Mesendoderm (in vitro differentiated cells): ENCODE data around the gene WNT8B.

Experiments
- DNase-seq: peaks from one replicate; pipeline ENCODE4 v3.0.0; 2013
- H2AK5ac ChIP-seq: 2 replicates; pipeline ENCODE4 v1.6.1; 2013; ENCODE audit warnings: low read length, inconsistent platforms
- H2BK120ac ChIP-seq: 2 replicates; pipeline ENCODE4 v1.6.1; 2013; ENCODE audit warnings: low read depth, mild to moderate bottlenecking, low read length, moderate library complexity, mixed read lengths
- H2BK15ac ChIP-seq: replicated peaks from 2 replicates; pipeline ENCODE4 v1.6.1; 2013; ENCODE audit warnings: low read depth, mild to moderate bottlenecking, moderate library complexity
- H2BK5ac ChIP-seq: 2 replicates; pipeline ENCODE4 v1.6.1; 2013; ENCODE audit warnings: low read length, inconsistent platforms
- H3K18ac ChIP-seq: 2 replicates; pipeline ENCODE4 v1.6.1; 2013; ENCODE audit warnings: mild to moderate bottlenecking, low read length, mixed read lengths
- H3K23ac ChIP-seq: one replicate; pipeline ENCODE4 v1.6.1; 2013; ENCODE audit warnings: low read length
- H3K27ac ChIP-seq: 2 replicates; pipeline ENCODE4 v1.5.1; 2013; ENCODE audit warnings: low read depth, mild to moderate bottlenecking, inconsistent platforms, low read length, moderate library complexity
- H3K27me3 ChIP-seq: 2 replicates; pipeline ENCODE4 v1.6.1; 2013; ENCODE audit warnings: low read length, control low read depth, mild to moderate bottlenecking, inconsistent platforms; ENCODE audit not compliant: insufficient read depth, poor library complexity
- H3K36me3 ChIP-seq: 2 replicates; pipeline ENCODE4 v1.6.1; 2013; ENCODE audit warnings: low read length, inconsistent platforms; ENCODE audit not compliant: control insufficient read depth, insufficient read depth
- H3K4ac ChIP-seq: one replicate; pipeline ENCODE4 v1.6.1; 2013; ENCODE audit warnings: low read depth, mild to moderate bottlenecking, low read length, moderate library complexity
- H3K4me1 ChIP-seq: 2 replicates; pipeline ENCODE4 v1.6.1; 2013; ENCODE audit warnings: low read depth, low read length, inconsistent platforms; ENCODE audit not compliant: control insufficient read depth
- H3K4me2 ChIP-seq: 2 replicates; pipeline ENCODE4 v1.6.1; 2013; ENCODE audit warnings: low read length
- H3K4me3 ChIP-seq: 2 replicates; pipeline ENCODE4 v1.5.1; 2013; ENCODE audit warnings: mild to moderate bottlenecking, low read length
- H3K56ac ChIP-seq: one replicate; pipeline ENCODE4 v1.6.1; 2013; ENCODE audit warnings: low read length
- H3K79me1 ChIP-seq: 2 replicates; pipeline ENCODE4 v1.6.1; 2013; ENCODE audit warnings: low read length, inconsistent platforms
- H3K79me2 ChIP-seq: 2 replicates; pipeline ENCODE4 v1.6.1; 2013; ENCODE audit warnings: mild to moderate bottlenecking, low read length; ENCODE audit not compliant: control insufficient read depth, insufficient read depth
- H3K9ac ChIP-seq: 2 replicates; pipeline ENCODE4 v1.6.1; 2013; ENCODE audit warnings: low read length, inconsistent platforms
- H4K5ac ChIP-seq: one replicate; pipeline ENCODE4 v1.6.1; 2013; ENCODE audit warnings: low read length
- H4K8ac ChIP-seq: one replicate; pipeline ENCODE4 v1.6.1; 2013; ENCODE audit warnings: low read depth, mild to moderate bottlenecking, control low read depth, low read length, moderate library complexity
- WGBS: extraction: QIAGEN DNeasy Blood & Tissue Kit; methylation state at CpG from one replicate; pipeline ENCODE4 v1.1.7; 2013; ENCODE audit warnings: low lambda C conversion rate, missing lambda C conversion rate; ENCODE audit not compliant: insufficient coverage; ENCODE audit errors: extremely low coverage; 5-methylcytosine and 5-hydroxymethylcytosine counted together

Gene WNT8B

DNA sequence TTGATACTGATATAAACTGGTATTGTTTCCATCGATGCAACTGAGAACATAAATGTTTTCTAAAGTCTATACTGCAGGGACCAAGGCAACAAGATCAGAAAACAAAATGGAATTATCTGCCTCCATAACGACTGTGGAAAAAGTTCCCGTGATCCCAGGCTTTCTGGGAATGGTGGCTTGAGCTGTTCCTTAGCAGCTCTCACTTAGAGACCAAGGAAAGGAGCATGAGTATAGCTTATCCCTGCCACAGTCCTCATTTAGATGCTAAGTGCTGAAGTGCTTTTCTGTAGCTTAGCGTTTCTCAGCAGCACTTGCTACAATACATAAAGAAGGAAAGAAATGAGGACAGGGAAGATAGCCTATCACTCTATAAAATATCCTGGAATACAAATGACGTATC, 5.5 kb downstream of the WNT8B start:
- H3K4ac ChIP-seq, result no peak overlapping the region
- no peak overlapping the region for H2BK120ac ChIP-seq
- no peak overlapping the region for H3K18ac ChIP-seq
- no peak for DNase-seq
- H2BK5ac ChIP-seq, result no peak overlapping the region
- H3K56ac ChIP-seq, result no peak overlapping the region
- no peak overlapping the region for H3K4me2 ChIP-seq
- no peaks in the 10 kb centered on the region for H3K79me2 ChIP-seq
- peaks cover 2% of the 10 kb centered on the region for H3K27me3 ChIP-seq
- H3K27ac ChIP-seq, result no peak overlapping the region
- H2BK15ac ChIP-seq, result no peak overlapping the region
- H3K4me1 ChIP-seq, result no peaks in the 10 kb centered on the region
- H3K9ac ChIP-seq, result no peak overlapping the region
- no peak overlapping the region for H4K8ac ChIP-seq
- no peaks in the 10 kb centered on the region for H3K36me3 ChIP-seq
- no peaks in the 10 kb centered on the region for H3K79me1 ChIP-seq
- H4K5ac ChIP-seq, result no peak overlapping the region
- no CpG with 5 or more reads among the region's 5 CpGs for WGBS
- no peak overlapping the region for H2AK5ac ChIP-seq
- H3K23ac ChIP-seq, result no peak overlapping the region
- H3K4me3 ChIP-seq, result no peak overlapping the region

DNA sequence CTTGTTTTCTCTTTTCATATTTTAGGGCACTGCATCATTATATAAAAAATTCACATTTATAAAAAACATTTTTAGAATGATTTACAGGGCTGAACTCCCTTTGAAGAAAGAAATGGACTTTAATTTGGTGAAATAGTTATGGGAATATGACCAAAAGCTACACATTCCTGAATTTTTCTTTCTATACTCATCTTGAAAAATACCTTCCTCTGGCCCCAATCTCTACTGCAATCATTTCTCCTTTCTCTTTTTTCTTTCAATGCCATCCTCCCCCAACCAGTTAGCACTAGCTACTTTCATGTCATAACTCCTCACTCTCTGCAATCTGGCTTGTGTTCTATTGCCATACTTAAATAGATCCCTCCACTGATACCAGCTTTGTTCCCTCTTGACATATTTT, 6.2 kb downstream of the WNT8B start:
- H4K5ac ChIP-seq, result no peak overlapping the region
- no peaks in the 10 kb centered on the region for H3K79me1 ChIP-seq
- H3K4me2 ChIP-seq, result no peak overlapping the region
- H3K23ac ChIP-seq, result no peak overlapping the region
- peaks cover 2% of the 10 kb centered on the region for H3K27me3 ChIP-seq
- no peaks in the 10 kb centered on the region for H3K79me2 ChIP-seq
- H3K4me3 ChIP-seq, result no peak overlapping the region
- no peak overlapping the region for H3K9ac ChIP-seq
- no peak overlapping the region for H3K4ac ChIP-seq
- no peak overlapping the region for H4K8ac ChIP-seq
- H3K27ac ChIP-seq, result no peak overlapping the region
- no peak overlapping the region for H2AK5ac ChIP-seq
- H2BK5ac ChIP-seq, result no peak overlapping the region
- no peak overlapping the region for H2BK120ac ChIP-seq
- no peak overlapping the region for H3K18ac ChIP-seq
- no peaks in the 10 kb centered on the region for H3K36me3 ChIP-seq
- no peak for DNase-seq
- no peak overlapping the region for H3K56ac ChIP-seq
- no peaks in the 10 kb centered on the region for H3K4me1 ChIP-seq
- H2BK15ac ChIP-seq, result no peak overlapping the region

DNA sequence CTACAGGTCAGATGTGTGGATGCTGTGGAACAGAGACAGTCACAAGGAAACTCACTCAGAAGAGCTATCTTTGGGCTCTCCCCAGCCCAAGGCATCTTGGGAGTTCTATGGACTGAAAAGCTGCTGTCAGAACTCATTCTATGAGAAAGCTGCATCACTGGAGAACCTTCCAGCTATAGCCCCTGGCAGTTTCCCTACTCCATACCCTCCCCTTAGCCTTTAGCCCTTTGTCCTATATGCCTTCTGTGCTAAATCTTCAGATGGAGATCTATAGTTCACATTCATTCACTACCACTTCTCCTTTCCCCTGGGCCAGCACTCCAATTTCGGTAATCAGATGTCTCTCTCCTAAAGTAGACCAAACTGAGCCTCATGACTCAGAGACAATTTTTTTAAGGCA, 6.9 kb downstream of the WNT8B start:
- H3K79me1 ChIP-seq, result no peaks in the 10 kb centered on the region
- no peak overlapping the region for H2BK15ac ChIP-seq
- no peak overlapping the region for H3K4ac ChIP-seq
- H2BK5ac ChIP-seq, result no peak overlapping the region
- H3K4me2 ChIP-seq, result no peak overlapping the region
- H3K18ac ChIP-seq, result no peak overlapping the region
- H3K27ac ChIP-seq, result no peak overlapping the region
- DNase-seq, result no peak
- H3K23ac ChIP-seq, result no peak overlapping the region
- no peak overlapping the region for H3K56ac ChIP-seq
- H3K9ac ChIP-seq, result no peak overlapping the region
- no peak overlapping the region for H2BK120ac ChIP-seq
- no CpG with 5 or more reads among the region's 1 CpG for WGBS
- H4K8ac ChIP-seq, result no peak overlapping the region
- no peaks in the 10 kb centered on the region for H3K36me3 ChIP-seq
- no peaks in the 10 kb centered on the region for H3K4me1 ChIP-seq
- H3K27me3 ChIP-seq, result peaks cover 2% of the 10 kb centered on the region
- H3K79me2 ChIP-seq, result no peaks in the 10 kb centered on the region
- no peak overlapping the region for H2AK5ac ChIP-seq
- no peak overlapping the region for H3K4me3 ChIP-seq
- H4K5ac ChIP-seq, result no peak overlapping the region

DNA sequence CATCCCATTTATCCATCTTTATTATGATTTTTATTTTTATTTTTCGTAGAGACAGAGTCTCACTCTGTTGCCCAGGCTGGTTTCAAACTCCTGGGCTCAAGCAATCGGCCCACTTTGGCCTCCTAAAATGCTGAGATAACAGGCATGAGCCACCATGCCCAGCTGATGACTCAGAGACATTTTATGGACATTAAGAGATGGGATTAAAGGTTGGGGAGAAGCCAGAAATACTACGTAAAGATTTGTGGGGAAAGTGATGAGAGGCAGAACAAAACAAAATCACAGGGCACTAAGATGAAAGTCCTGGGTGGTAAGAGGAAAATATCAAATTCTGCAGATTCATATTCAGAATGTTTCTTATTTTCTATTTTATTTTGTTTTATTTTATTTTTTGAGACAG, 7.6 kb downstream of the WNT8B start:
- H3K4ac ChIP-seq, result no peak overlapping the region
- peaks cover 2% of the 10 kb centered on the region for H3K27me3 ChIP-seq
- no peak overlapping the region for H3K23ac ChIP-seq
- no peak overlapping the region for H4K5ac ChIP-seq
- H3K27ac ChIP-seq, result no peak overlapping the region
- H3K4me2 ChIP-seq, result no peak overlapping the region
- no peak for DNase-seq
- H3K79me1 ChIP-seq, result no peaks in the 10 kb centered on the region
- H3K9ac ChIP-seq, result no peak overlapping the region
- no peak overlapping the region for H3K56ac ChIP-seq
- H3K4me1 ChIP-seq, result no peaks in the 10 kb centered on the region
- no peak overlapping the region for H3K18ac ChIP-seq
- no peak overlapping the region for H4K8ac ChIP-seq
- no peak overlapping the region for H2AK5ac ChIP-seq
- no peaks in the 10 kb centered on the region for H3K79me2 ChIP-seq
- no peak overlapping the region for H3K4me3 ChIP-seq
- WGBS, result no CpG with 5 or more reads among the region's 3 CpGs
- H2BK120ac ChIP-seq, result no peak overlapping the region
- no peaks in the 10 kb centered on the region for H3K36me3 ChIP-seq
- no peak overlapping the region for H2BK5ac ChIP-seq
- no peak overlapping the region for H2BK15ac ChIP-seq

DNA sequence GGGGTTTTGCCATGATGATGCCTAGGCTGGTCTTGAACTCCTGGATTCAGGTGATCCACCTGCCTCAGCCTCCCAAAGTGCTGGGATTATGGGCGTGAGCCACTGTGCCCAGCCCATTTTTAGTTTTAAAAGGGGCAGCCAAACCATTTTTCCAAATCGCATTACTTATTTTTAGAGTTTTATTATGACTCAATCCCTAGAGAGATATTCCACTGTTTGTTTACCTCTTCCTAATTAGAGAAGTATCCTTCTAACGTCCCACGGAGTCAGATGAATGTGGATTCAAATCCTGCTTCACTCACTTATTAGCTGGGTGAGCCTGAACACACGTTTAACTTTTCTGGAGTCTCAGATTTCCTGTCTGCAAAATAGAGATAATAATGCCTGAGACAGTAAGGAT, 15.2 kb downstream of the WNT8B start:
- Histone ChIP-seq H3K23ac (no peak overlapping the region), H3K4ac (no peak overlapping the region), H3K9ac (no peak overlapping the region), H3K4me1 (no peaks in the 10 kb centered on the region), H3K79me1 (no peaks in the 10 kb centered on the region), H3K18ac (no peak overlapping the region), H3K27ac (no peak overlapping the region), H3K4me3 (no peak overlapping the region), H2BK15ac (no peak overlapping the region), H2BK5ac (no peak overlapping the region), H3K56ac (no peak overlapping the region), H4K8ac (no peak overlapping the region), H2BK120ac (no peak overlapping the region), H3K36me3 (no peaks in the 10 kb centered on the region), H3K4me2 (no peak overlapping the region), H2AK5ac (no peak overlapping the region), H4K5ac (no peak overlapping the region), H3K79me2 (no peaks in the 10 kb centered on the region), H3K27me3 (peaks cover 4% of the 10 kb centered on the region)
- DNase-seq, result no peak
- no CpG with 5 or more reads among the region's 5 CpGs for WGBS

DNA sequence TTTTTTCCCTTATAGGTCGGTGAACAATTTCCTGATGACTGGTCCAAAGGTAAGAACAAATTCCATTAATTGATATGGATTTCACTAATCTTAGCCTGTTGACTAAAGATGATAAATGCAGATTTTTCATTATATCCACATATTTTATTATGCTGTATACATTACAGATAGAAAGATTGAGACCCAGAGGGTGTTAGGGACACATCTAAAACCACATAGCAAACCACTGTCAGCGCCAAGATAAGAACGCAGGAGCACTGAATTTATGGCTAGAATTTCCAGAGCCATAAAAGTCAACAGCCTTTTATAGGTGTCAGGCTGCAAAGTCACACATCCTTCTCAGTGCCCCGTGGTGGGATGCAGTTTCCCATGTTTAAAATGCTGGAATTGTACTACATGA, 16.2 kb downstream of the WNT8B start:
- no peak overlapping the region for H3K9ac ChIP-seq
- no peak overlapping the region for H2BK15ac ChIP-seq
- no peak overlapping the region for H3K27ac ChIP-seq
- no peaks in the 10 kb centered on the region for H3K79me2 ChIP-seq
- H3K18ac ChIP-seq, result no peak overlapping the region
- no peaks in the 10 kb centered on the region for H3K79me1 ChIP-seq
- H3K4me1 ChIP-seq, result no peaks in the 10 kb centered on the region
- H3K4me2 ChIP-seq, result no peak overlapping the region
- DNase-seq, result no peak
- no CpG with 5 or more reads among the region's 4 CpGs for WGBS
- H4K5ac ChIP-seq, result no peak overlapping the region
- no peak overlapping the region for H3K23ac ChIP-seq
- no peak overlapping the region for H3K4ac ChIP-seq
- H3K36me3 ChIP-seq, result no peaks in the 10 kb centered on the region
- no peak overlapping the region for H3K4me3 ChIP-seq
- no peak overlapping the region for H2AK5ac ChIP-seq
- H4K8ac ChIP-seq, result no peak overlapping the region
- no peak overlapping the region for H2BK120ac ChIP-seq
- H2BK5ac ChIP-seq, result no peak overlapping the region
- H3K27me3 ChIP-seq, result peaks cover 12% of the 10 kb centered on the region
- H3K56ac ChIP-seq, result no peak overlapping the region
